Suprapubic skin (tissue), 4 donors: ENCODE data around the gene NHLH1. TPM values are rescaled to one million over a fixed set of nuclear protein-coding genes. Genes with fewer than 3 reads are reported as not detected.

Source experiments
- DNase-seq, 2 donors: peaks; one replicate each; pipeline ENCODE4 v3.0.0-alpha.2; 2019; ENCODE audit warnings: low spot score in 2 of 2
- H3K27ac ChIP-seq: fragments of 200-600 bp; sonication (generic); one replicate; pipeline ENCODE4 v1.5.1; 2019
- H3K27me3 ChIP-seq: fragments of 200-600 bp; sonication (generic); one replicate; pipeline ENCODE4 v1.5.1; 2019
- H3K36me3 ChIP-seq: fragments of 200-600 bp; sonication (generic); one replicate; pipeline ENCODE4 v1.5.1; 2019
- H3K4me1 ChIP-seq: fragments of 200-600 bp; sonication (generic); one replicate; pipeline ENCODE4 v1.5.1; 2019
- H3K4me3 ChIP-seq: fragments of 200-600 bp; sonication (generic); one replicate; pipeline ENCODE4 v1.5.1; 2019; ENCODE audit warnings: mild to moderate bottlenecking
- H3K9me3 ChIP-seq: fragments of 200-600 bp; sonication (generic); one replicate; pipeline ENCODE4 v1.5.1; 2019
- EP300 ChIP-seq: sonication (generic); formaldehyde crosslinking; IDR thresholded peaks from one replicate; pipeline ENCODE4 v1.6.1; 2017; ENCODE audit warnings: antibody characterized with exemption
- POLR2A ChIP-seq, 2 donors: fragments of 450-650 bp; IDR thresholded peaks; one replicate each; pipeline ENCODE4 v1.6.1; 2017; ENCODE audit warnings: antibody characterized with exemption in 2 of 2, mild to moderate bottlenecking in 2 of 2, moderate library complexity in 2 of 2
- POLR2AphosphoS5 ChIP-seq, 3 donors: sonication (generic); formaldehyde crosslinking; IDR thresholded peaks; one replicate each; pipeline ENCODE4 v1.6.1; 2017; ENCODE audit warnings: antibody characterized with exemption in 3 of 3
- WGBS: methylation state at CpG from one replicate; pipeline ENCODE4 v1.1.5; 2018; 5-methylcytosine and 5-hydroxymethylcytosine counted together
- total RNA-seq, 4 donors: library from RNA; depleted of rRNA; stranded (reverse); fragments of >200 nt; gene quantifications; one replicate each; pipeline ENCODE4 v1.1.0, GENCODE V29; 2016
- TF ChIP-seq, protein P1 (sequence below), 2 donors: fragments of 200-600 bp in 1 of 2; fragments of 450-650 bp in 1 of 2; sonication (generic) in 1 of 2; IDR thresholded peaks; one replicate each; pipeline ENCODE4 v1.5.1; 2016 to 2019; ENCODE audit warnings: antibody characterized with exemption in 2 of 2, mild to moderate bottlenecking in 1 of 2, moderate library complexity in 1 of 2

NHLH1 gene
- total RNA-seq, 4 donors from 2014 or later = 0.39 TPM; not detected in 3

GRCh38 chr1:160358073-160358472, 8.8 kb upstream of the NHLH1 start:
- no peak for TF ChIP-seq POLR2A (IDR thresholded peaks at IDR 0.05)
- no peak for TF ChIP-seq POLR2AphosphoS5 (IDR thresholded peaks at IDR 0.05)
- no peak for TF ChIP-seq EP300
- TF ChIP-seq, protein P1, sequence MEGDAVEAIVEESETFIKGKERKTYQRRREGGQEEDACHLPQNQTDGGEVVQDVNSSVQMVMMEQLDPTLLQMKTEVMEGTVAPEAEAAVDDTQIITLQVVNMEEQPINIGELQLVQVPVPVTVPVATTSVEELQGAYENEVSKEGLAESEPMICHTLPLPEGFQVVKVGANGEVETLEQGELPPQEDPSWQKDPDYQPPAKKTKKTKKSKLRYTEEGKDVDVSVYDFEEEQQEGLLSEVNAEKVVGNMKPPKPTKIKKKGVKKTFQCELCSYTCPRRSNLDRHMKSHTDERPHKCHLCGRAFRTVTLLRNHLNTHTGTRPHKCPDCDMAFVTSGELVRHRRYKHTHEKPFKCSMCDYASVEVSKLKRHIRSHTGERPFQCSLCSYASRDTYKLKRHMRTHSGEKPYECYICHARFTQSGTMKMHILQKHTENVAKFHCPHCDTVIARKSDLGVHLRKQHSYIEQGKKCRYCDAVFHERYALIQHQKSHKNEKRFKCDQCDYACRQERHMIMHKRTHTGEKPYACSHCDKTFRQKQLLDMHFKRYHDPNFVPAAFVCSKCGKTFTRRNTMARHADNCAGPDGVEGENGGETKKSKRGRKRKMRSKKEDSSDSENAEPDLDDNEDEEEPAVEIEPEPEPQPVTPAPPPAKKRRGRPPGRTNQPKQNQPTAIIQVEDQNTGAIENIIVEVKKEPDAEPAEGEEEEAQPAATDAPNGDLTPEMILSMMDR (IDR thresholded peaks at IDR 0.05) = no peak
- Histone ChIP-seq H3K4me1 (no peaks in the 10 kb centered on the region), H3K36me3 (peaks cover 72% of the 10 kb centered on the region), H3K4me3 (no peak overlapping the region), H3K27me3 (no peaks in the 10 kb centered on the region), H3K9me3 (no peaks in the 10 kb centered on the region), H3K27ac (no peak overlapping the region)
- no peak for DNase-seq
- 82% methylated on average over 4 of the region's 4 CpGs for WGBS

DNA sequence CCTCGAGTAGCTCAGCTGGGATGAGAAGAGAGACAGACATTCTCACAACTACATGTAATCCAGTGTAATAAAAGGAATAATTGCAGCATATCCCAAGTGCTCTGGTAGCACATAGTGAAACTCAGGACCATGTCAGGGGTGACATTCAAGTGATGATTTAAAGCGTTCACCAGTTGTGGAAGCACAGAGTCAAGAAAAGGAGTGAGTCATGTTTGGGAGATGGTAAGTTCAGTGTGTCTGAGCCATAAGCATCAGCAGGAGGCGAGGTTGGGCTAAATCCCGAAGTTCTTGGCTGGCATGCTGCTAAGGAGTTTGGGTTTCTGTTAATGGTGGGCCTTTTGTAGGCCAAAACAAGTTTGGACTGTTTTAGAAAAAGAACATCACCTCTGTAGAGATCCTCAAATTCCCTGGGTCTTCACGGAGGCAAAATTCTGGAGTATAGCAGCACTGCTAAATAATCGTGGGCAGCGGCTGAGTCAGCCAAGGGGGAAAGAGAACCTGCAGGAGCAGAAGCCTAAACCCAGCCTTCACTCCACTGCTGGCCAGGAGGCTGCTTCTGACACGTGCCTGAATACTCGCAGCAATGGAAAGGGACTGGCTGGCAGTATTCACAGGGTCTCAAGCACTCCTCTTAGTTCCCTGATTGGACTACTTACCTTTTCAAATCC, 7.2 kb upstream of the NHLH1 start:
- no peaks in the 10 kb centered on the region for H3K9me3 ChIP-seq
- WGBS = 85% methylated on average over 9 of the region's 9 CpGs
- no peak for TF ChIP-seq POLR2AphosphoS5 (IDR thresholded peaks at IDR 0.05)
- TF ChIP-seq, protein P1 (IDR thresholded peaks at IDR 0.05) = no peak
- H3K36me3 ChIP-seq = peaks cover 56% of the 10 kb centered on the region
- H3K4me3 ChIP-seq = no peak overlapping the region
- no peak for DNase-seq
- H3K27ac ChIP-seq = no peak overlapping the region
- no peaks in the 10 kb centered on the region for H3K27me3 ChIP-seq
- no peaks in the 10 kb centered on the region for H3K4me1 ChIP-seq

DNA sequence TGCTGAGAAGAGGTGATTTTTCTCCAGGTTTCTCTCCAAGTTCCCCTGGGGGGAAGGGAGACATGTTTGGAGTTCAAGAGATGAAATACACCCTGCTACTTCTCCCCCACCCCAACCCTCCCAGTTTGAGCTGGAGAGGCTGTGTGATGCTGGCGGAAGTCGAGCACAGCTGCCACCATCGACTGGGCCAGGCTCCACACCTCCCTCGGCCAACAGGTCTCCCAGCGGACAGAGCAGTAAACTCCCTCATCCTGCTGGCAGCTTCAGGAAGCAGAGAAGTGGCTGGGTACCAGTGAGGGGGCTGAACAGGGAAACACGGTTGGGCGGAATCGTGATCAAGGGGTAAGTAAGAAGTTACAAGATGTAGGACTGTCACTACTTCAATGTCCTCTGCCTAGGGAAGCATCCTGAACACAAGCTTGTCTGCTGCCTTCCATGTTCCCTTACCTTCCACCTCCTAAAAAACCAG, 6.6 kb upstream of the NHLH1 start:
- no peak for DNase-seq
- WGBS = 84% methylated on average over 8 of the region's 8 CpGs
- no peaks in the 10 kb centered on the region for H3K9me3 ChIP-seq
- no peaks in the 10 kb centered on the region for H3K4me1 ChIP-seq
- TF ChIP-seq, protein P1 (IDR thresholded peaks at IDR 0.05) = no peak
- no peak for TF ChIP-seq POLR2A (IDR thresholded peaks at IDR 0.05)
- no peaks in the 10 kb centered on the region for H3K27me3 ChIP-seq
- H3K36me3 ChIP-seq = peaks cover 50% of the 10 kb centered on the region
- no peak overlapping the region for H3K27ac ChIP-seq
- H3K4me3 ChIP-seq = no peak overlapping the region

GRCh38 chr1:160361199-160361598, 5.7 kb upstream of the NHLH1 start:
- Histone ChIP-seq H3K4me3 (no peak overlapping the region), H3K9me3 (no peaks in the 10 kb centered on the region), H3K4me1 (no peaks in the 10 kb centered on the region), H3K27me3 (no peaks in the 10 kb centered on the region), H3K27ac (no peak overlapping the region), H3K36me3 (peaks cover 41% of the 10 kb centered on the region)
- WGBS = 80% methylated on average over 2 of the region's 2 CpGs
- TF ChIP-seq, protein P1 (IDR thresholded peaks at IDR 0.05) = no peak
- TF ChIP-seq POLR2A (IDR thresholded peaks at IDR 0.05) (no peak), POLR2AphosphoS5 (IDR thresholded peaks at IDR 0.05) (no peak), EP300 (no peak)
- DNase-seq = no peak

DNA sequence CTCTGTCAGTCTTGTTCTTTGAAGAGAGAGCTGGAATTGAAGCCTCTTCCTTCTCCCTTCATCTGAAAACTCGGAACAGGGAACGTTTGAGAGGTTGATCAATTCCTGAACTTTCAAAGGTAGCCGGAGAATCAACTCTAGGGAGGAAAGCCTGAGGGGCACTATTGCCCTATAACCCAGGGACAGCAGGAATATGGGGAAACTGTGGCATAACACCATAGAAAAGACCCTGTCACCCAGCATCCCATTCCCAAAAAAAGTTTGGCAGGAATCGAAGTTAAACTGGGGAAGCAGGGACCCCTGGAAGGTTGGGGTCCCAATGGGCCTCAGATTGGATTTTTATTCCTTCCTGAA, 5.1 kb upstream of the NHLH1 start:
- H3K4me1 ChIP-seq = no peaks in the 10 kb centered on the region
- no peak overlapping the region for H3K4me3 ChIP-seq
- no peak for DNase-seq
- no peaks in the 10 kb centered on the region for H3K27me3 ChIP-seq
- peaks cover 35% of the 10 kb centered on the region for H3K36me3 ChIP-seq
- H3K27ac ChIP-seq = no peak overlapping the region
- WGBS = 70% methylated on average over 4 of the region's 4 CpGs
- no peak for TF ChIP-seq POLR2AphosphoS5 (IDR thresholded peaks at IDR 0.05)
- TF ChIP-seq, protein P1 (IDR thresholded peaks at IDR 0.05) = no peak
- no peak for TF ChIP-seq POLR2A (IDR thresholded peaks at IDR 0.05)
- no peak for TF ChIP-seq EP300
- no peaks in the 10 kb centered on the region for H3K9me3 ChIP-seq
